SK-N-SH (cell line): ENCODE results near the gene CHD2.
A peak's percentile ranks its signal among the peaks of the same experiment; 100 is the strongest.

Experiments
- EP300 ChIP-seq, 2 experiments: IDR thresholded peaks; 2 replicates each; pipeline versions ENCODE4 v1.4.0 to v1.6.1; 2012; ENCODE audit warnings: borderline replicate concordance in 1 of 2, low read depth in 1 of 2, low read length in 1 of 2
- GABPA ChIP-seq: IDR thresholded peaks from 2 replicates; pipeline ENCODE4 v1.4.0; 2012; ENCODE audit warnings: low read depth, mild to moderate bottlenecking
- MEF2A ChIP-seq: IDR thresholded peaks from 2 replicates; pipeline ENCODE4 v1.4.0; 2012; ENCODE audit warnings: low read depth, borderline replicate concordance
- NFIC ChIP-seq: IDR thresholded peaks from 2 replicates; pipeline ENCODE4 v1.4.0; 2012; ENCODE audit warnings: borderline replicate concordance
- POLR2AphosphoS5 ChIP-seq: IDR thresholded peaks from 2 replicates; pipeline ENCODE4 v1.6.1; 2012; ENCODE audit warnings: low read depth, low read length
- RAD21 ChIP-seq: IDR thresholded peaks from 2 replicates; pipeline ENCODE4 v1.6.1; 2012; ENCODE audit warnings: mild to moderate bottlenecking, low read length
- SIN3A ChIP-seq: IDR thresholded peaks from 2 replicates; pipeline ENCODE4 v1.6.1; 2012; ENCODE audit warnings: low read depth, mild to moderate bottlenecking, low read length, moderate library complexity, borderline replicate concordance
- TAF1 ChIP-seq: IDR thresholded peaks from 2 replicates; pipeline ENCODE4 v1.6.1; 2012; ENCODE audit warnings: low read depth, mild to moderate bottlenecking, low read length, moderate library complexity, borderline replicate concordance
- TCF12 ChIP-seq: IDR thresholded peaks from 2 replicates; pipeline ENCODE4 v1.4.0; 2012
- YY1 ChIP-seq: IDR thresholded peaks from 2 replicates; pipeline ENCODE4 v1.4.0; 2012; ENCODE audit warnings: low read depth, mild to moderate bottlenecking
- TF ChIP-seq, protein P1 (sequence below): fragments of 150-350 bp; IDR thresholded peaks from 2 replicates; pipeline ENCODE4 v1.6.1; 2017; ENCODE audit warnings: antibody characterized with exemption, low read length, low read depth, borderline replicate concordance
- TF ChIP-seq, protein P2 (sequence below): fragments of 200-600 bp; sonication (generic); IDR thresholded peaks from 2 replicates; pipeline ENCODE4 v1.6.1; 2017; ENCODE audit warnings: antibody characterized with exemption, mild to moderate bottlenecking, moderate library complexity
- TF ChIP-seq, protein P3 (sequence below): IDR thresholded peaks from 2 replicates; pipeline ENCODE4 v1.4.0; 2012; ENCODE audit warnings: low read depth, borderline replicate concordance
- TF ChIP-seq, protein P4 (sequence below): IDR thresholded peaks from 2 replicates; pipeline ENCODE4 v1.4.0; 2012; ENCODE audit warnings: low read depth

DNA sequence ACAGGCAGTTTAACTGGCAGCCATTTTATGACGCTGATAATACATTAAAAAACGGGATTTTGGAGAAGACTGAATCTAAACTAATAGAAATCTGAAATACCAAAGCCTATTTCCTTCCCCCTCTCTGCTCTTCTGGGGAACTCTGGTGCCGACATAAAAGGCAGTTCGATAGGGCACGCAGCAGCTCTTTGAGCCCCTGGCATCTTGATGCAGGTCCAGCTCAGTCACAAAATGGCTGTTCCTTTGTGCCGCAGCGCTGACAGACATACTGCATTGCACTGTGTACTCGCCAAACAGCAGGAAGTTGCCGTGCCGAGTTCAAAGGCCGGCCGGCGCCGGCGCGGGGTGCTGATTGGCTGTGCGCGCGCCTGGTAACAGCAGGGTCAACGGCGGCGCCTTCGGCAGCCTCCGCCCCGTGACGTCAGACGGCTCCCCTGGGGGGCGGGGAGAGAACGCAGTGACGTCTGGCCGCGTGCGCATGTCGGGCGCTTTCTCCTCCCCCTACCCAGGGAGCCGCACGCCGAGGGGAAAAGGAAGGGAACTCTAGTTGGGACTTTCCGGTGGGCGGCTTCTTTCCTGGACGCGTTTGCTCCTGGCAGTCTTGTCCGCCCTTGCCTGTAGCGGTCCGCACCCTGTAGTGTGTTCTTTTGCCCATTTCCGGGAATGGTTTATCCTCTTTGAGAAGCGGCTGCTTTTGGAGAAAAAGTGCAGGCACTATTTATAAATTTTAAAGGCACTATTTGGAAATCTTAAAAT, 4.0 kb downstream of the CHD2 start:
- TF ChIP-seq RAD21 (no peak), SIN3A (peak; percentile 89; the same call in 1 of the 2 replicates), GABPA (peak; percentile 83), NFIC (peak; percentile 29), YY1 (peak; percentile 96), TAF1 (peak; percentile 83), TCF12 (no peak; the same call in 1 of the 2 replicates), EP300 (IDR thresholded peaks at IDR 0.05; ENCODE audit: borderline replicate concordance in 1 of 2, low read depth in 1 of 2, low read length in 1 of 2) (peak in 1 of 2 experiments; percentile 73; a peak in 2 of 4 replicates), POLR2AphosphoS5 (peak; percentile 90), MEF2A (no peak)
- TF ChIP-seq, protein P1, sequence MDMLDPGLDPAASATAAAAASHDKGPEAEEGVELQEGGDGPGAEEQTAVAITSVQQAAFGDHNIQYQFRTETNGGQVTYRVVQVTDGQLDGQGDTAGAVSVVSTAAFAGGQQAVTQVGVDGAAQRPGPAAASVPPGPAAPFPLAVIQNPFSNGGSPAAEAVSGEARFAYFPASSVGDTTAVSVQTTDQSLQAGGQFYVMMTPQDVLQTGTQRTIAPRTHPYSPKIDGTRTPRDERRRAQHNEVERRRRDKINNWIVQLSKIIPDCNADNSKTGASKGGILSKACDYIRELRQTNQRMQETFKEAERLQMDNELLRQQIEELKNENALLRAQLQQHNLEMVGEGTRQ: no peak
- TF ChIP-seq, protein P2, sequence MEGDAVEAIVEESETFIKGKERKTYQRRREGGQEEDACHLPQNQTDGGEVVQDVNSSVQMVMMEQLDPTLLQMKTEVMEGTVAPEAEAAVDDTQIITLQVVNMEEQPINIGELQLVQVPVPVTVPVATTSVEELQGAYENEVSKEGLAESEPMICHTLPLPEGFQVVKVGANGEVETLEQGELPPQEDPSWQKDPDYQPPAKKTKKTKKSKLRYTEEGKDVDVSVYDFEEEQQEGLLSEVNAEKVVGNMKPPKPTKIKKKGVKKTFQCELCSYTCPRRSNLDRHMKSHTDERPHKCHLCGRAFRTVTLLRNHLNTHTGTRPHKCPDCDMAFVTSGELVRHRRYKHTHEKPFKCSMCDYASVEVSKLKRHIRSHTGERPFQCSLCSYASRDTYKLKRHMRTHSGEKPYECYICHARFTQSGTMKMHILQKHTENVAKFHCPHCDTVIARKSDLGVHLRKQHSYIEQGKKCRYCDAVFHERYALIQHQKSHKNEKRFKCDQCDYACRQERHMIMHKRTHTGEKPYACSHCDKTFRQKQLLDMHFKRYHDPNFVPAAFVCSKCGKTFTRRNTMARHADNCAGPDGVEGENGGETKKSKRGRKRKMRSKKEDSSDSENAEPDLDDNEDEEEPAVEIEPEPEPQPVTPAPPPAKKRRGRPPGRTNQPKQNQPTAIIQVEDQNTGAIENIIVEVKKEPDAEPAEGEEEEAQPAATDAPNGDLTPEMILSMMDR: no peak
- TF ChIP-seq, protein P3, sequence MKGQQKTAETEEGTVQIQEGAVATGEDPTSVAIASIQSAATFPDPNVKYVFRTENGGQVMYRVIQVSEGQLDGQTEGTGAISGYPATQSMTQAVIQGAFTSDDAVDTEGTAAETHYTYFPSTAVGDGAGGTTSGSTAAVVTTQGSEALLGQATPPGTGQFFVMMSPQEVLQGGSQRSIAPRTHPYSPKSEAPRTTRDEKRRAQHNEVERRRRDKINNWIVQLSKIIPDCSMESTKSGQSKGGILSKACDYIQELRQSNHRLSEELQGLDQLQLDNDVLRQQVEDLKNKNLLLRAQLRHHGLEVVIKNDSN: peak; percentile 32; the same call in 1 of the 2 replicates
- TF ChIP-seq, protein P4, sequence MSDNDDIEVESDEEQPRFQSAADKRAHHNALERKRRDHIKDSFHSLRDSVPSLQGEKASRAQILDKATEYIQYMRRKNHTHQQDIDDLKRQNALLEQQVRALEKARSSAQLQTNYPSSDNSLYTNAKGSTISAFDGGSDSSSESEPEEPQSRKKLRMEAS: peak; percentile 75
